NB4 (cell line): ENCODE results near the gene CD69.

Source experiments
- POLR2A ChIP-seq: IDR thresholded peaks from 2 replicates; pipeline ENCODE4 v1.6.1; 2011; ENCODE audit warnings: mild to moderate bottlenecking; ENCODE audit not compliant: insufficient read length; ENCODE audit errors: extremely low read depth
- TF ChIP-seq, protein P1 (sequence below): IDR thresholded peaks from one replicate; pipeline ENCODE4 v1.5.1; 2012; ENCODE audit warnings: low read depth, low read length

DNA sequence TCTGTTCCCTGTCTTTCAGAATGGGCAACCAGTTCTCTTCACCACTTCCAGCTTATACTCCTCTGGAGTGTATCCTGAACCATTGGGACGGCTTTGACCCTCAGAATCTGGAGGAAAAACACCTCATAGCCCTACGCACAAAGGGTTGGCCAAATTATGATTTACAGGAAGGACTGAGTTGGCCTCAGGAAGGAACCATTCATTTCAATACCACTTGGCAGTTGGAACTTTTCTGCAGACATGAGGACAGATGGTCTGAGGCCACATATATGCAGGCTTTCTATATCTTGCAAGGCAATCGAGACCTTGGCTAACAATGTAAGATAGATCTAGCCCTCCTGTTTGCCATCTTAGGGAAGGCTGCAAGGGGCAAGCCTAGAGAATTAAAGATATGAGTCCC, 51.8 kb downstream of the CD69 start:
- no peak for TF ChIP-seq POLR2A
- TF ChIP-seq, protein P1, sequence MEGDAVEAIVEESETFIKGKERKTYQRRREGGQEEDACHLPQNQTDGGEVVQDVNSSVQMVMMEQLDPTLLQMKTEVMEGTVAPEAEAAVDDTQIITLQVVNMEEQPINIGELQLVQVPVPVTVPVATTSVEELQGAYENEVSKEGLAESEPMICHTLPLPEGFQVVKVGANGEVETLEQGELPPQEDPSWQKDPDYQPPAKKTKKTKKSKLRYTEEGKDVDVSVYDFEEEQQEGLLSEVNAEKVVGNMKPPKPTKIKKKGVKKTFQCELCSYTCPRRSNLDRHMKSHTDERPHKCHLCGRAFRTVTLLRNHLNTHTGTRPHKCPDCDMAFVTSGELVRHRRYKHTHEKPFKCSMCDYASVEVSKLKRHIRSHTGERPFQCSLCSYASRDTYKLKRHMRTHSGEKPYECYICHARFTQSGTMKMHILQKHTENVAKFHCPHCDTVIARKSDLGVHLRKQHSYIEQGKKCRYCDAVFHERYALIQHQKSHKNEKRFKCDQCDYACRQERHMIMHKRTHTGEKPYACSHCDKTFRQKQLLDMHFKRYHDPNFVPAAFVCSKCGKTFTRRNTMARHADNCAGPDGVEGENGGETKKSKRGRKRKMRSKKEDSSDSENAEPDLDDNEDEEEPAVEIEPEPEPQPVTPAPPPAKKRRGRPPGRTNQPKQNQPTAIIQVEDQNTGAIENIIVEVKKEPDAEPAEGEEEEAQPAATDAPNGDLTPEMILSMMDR = no peak
